Measurements from ENCODE around the gene EIF4EBP3.
A peak's percentile ranks its signal among the peaks of the same experiment; 100 is the strongest.

Gene EIF4EBP3

DNA sequence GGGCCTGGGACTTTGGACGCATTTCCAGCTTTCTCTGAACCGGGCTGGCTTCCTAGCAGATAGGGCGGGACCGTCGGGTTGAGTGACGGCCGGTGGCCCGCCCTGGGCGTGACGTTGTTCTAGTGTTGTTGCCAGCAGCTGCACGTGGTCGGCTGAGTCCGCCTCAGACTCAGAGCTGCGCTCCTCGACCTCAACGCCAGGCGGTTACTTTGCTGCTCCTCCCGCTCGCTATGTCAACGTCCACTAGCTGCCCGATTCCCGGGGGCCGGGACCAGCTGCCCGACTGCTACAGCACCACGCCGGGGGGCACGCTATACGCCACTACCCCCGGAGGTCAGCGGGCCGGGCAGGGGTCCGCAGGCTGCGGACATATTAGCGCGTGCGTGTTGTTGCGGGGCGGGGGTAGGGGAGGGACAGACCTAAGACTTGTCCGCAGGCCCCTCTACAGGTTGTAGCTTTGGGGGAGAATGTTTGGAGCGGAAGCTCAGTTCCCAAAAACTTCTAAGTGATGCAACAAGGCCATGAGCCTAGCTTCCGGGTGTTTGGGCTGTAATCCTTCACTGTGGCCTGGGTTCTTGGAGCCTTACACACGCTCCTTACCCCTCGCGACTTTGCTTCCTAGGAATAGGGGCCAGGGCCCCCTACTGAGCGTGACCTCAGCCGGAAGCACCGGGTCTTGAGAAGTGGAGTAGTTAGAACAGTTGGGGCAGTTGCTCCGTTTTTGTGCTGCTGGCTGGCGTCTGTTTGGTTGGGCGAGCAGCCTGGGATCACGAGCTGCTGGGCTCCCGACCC lies at the start of gene EIF4EBP3:
Gene EIF4EBP3, plus strand, starts transcription at position 155 of the 792 bp plus-strand sequence. Its CDS starts 76 bp downstream, at position 231.
- DNase-seq, result peak; percentile 89

DNA sequence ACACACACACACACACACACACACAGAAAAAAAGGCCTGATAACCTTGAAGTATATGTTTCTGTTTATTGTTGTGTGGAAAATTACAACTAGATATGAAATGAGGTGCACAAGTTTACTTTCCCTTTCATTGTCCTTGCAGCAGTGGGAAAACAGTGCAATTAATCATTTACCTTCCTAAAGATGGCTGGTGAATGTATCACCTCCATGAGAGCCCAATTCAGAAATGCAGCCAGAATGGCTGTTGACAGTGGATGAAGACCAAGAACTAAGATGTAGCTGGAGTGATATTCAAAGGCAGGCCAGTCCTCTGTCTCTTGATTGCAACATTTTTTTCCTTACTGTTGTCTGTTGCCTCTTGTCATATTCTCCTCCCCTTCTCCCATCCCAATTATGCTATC lies 49.6 kb upstream of the EIF4EBP3 start:
- DNase-seq, result no peak

DNA sequence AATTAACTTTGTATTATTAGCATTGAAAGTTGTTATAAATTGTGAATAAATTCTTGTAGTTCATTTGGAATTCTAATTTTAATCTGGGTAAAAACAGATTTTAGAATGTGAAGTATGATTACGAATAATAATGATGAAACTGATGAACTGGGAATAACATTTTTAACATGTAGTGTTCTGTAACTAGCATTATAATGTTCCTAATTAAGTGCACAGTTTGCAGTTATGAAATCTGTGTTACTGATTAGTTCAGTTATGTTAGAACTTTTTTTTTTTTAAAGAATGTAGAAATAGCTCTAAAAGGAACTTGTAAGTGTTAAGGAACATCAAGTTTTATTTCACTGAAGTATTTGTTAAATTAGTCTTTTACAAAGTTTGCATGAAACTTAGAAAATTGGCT lies 48.9 kb upstream of the EIF4EBP3 start:
- no peak for DNase-seq

DNA sequence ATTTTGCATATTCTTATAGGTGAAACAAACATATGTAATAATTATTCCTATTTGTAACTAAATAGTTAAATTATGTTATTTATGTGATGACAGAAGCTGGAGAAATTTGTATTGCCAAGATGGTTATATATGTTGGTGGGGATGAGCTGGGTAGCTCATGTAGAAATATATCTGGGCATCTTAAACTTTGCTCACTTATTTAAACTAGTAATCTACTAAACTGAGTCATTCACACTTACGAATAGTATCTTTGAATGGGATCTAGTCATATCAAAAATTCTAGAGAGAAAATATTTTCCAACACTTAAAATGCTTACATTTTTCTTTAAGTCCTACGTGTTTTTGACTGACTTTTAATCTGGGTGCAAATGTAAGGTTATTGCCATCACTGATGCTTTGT lies 44.6 kb upstream of the EIF4EBP3 start:
- no peak for DNase-seq

DNA sequence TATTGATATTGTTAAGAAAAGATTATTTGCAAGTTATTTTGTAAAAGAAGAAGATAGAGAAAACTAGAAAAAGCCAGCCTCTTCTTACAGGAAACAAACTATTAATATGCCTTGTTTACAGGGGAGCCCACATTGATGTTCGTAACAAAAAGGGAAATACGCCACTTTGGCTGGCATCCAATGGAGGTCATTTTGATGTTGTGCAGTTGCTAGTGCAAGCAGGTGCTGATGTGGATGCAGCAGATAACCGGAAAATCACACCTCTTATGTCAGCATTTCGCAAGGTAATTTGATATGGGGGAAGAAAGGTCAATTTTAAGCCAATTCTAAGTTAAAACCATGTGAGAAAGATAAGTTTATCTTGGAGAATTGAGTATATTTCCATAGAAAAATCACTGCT lies 37.6 kb upstream of the EIF4EBP3 start:
- no peak for DNase-seq

DNA sequence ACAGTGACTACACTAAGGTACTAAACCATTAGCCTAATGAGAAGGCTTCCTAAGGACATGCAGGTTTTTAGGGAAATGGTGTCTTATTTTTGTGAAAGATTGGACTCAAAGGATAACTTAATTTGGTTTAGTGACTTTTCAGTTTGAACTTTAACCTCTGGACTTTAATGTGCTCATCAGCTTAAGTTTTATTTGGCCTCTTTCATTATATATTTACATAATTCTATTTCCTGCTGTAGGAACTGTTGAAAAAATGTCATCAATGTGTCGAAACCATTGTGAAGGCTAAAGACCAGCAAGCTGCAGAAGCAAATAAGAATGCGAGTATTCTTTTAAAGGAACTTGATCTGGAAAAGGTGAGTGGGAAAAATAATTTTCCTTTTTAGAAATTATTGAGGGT lies 34.3 kb upstream of the EIF4EBP3 start:
- DNase-seq, result no peak

DNA sequence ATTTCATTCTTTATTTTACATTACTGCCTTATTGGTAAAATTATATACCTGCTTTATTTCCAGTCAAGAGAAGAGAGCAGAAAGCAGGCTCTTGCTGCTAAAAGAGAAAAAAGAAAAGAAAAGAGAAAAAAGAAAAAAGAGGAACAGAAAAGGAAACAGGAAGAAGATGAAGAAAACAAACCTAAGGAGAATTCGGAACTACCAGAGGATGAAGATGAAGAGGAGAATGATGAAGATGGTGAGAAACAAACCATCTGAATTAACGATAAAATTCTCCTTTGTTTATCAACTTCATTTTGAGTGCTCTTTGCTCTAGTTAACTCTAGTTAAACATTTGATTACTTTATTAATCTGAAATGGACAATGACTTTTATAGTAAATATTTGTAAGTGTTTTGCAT lies 23.5 kb upstream of the EIF4EBP3 start:
- no peak for DNase-seq

DNA sequence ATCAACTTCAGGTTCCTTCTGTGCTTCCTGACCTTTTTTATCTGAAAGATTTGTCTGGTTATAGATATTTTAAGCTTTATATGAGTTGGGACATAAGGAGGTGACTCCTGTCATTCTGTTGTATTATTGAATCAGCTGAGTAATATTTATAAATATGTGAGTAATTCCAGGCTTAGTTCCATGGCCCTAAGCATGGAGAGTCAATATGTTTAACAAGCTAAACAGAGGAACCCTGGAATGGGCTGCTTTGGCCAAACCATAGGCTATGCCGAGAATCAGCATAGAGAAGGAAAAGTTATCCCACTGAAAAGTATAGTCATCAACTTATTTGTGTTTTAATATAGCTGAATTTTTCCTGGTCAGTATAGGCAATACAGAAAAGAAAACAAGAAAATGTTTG lies 7.2 kb upstream of the EIF4EBP3 start:
- DNase-seq, result no peak

DNA sequence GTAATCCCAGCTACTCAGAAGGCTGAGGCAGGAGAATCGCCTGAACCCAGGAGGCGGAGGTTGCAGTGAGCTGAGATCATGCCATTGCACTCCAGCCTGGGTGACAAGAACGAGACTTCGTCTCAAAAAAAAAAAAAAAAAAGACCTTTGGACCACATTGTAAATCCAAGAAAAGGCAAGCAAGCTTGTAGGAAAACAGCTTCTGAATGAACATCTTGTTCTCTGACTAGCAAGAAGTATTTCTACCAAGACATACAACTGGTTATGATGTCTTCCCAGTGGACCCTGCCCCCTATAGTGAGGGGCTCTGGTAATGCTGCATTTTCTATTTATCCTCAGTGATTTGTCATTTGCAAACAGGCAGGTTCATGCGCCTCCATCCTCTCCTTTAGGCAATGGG lies 4.5 kb upstream of the EIF4EBP3 start:
- no peak for DNase-seq

DNA sequence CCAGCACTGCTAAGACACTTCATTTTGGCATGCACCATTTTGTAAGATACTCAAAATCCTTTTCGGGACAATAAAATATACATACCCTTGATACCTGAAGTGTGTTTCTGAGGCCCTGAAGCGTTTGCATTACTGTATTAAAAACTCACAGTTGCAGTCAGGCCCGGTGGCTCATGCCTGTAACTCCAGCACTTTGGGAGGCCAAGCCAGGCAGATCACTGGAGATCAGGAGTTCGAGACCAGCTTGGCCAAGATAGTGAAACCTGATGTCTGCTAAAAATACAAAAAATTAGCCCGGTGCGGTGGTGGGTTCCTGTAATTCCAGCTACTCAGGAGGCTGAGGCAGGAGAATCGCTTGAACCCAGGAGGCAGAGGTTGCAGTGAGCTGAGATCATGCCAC lies 2.5 kb upstream of the EIF4EBP3 start:
- DNase-seq, result no peak

DNA sequence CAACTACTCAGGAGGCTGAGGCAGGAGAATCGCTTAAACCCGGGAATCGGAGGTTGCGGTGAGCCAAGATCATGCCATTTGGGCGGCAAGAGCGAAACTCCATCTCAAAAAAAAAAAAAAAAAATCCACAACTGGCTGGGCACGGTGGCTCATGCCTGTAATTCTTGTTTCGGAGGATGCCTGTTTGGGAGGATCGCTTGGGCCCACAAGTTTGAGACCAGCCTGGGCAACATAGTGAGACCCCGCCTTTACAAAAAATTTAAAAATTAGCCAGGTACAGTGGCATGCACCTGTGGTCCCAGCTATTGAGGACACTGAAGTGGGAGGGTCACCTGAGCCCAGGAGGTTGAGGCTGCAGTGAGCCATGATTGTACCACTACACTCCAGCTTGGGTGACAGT lies 1.9 kb upstream of the EIF4EBP3 start:
- no peak for DNase-seq

DNA sequence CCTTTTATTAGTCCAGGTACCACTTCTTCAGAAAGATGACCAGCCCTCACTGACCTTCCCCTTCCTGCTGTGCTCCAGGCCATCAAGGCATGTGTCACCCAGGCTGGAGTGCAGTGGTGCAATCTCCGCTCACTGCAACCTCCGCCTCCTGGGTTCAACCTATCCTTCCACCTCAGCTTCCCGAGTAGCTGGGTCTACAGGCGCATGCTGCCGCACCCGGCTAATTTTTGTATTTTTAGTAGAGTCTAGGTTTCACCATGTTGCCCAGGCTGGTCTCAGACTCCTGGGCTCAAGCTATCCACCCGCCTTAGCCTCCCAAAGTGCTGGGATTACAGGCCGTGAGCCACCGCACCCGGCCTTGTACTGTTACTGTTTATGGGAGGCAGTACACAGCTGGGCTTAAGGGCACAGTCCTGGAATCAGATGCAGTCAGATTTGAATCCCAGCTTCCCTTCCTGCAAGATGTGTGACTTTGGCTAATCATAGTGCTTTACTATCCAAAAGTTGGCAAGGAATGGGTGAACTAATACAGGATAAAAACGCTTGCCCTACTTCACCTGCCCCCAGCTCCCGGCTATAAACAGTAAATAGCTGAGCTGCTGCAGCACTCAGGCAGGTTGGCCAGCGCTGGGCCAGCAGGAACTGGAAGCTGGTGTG lies 483 bp upstream of the EIF4EBP3 start:
- no peak for DNase-seq

DNA sequence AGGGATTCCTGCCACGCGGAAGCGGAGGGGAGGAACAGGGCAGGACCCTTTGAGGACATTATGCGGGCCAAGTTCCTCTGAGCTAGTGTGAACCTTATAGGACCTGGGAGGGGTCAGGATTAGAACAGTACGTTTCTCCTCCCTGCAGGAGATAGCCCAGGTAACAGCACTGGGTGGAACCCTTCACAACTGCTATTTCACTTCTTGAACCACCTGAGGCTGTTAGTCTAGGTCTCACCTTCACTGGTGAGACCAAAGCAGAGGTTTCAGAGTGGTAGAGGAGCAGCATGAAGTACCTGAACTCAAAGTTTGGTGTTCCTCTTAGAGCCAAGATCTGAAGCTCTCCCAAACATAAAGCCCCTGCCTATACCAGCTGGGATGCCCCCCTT lies 832 bp downstream of the EIF4EBP3 start:
- no peak for DNase-seq

DNA sequence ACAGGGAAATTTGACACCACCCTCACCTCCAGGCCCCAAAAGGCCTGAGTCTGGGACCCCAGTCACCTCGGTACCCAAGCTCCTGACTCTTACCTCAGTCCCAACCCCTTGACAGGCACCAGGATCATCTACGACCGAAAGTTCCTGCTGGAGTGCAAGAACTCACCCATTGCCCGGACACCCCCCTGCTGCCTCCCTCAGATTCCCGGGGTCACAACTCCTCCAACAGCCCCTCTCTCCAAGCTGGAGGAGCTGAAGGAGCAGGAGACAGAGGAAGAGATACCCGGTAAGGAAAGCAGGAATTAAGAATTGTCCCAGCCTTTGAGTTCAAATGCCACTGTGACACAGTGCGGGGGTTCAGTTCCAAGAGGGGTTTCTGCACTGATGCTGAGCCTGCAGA lies 1.3 kb downstream of the EIF4EBP3 start:
- no peak for DNase-seq

DNA sequence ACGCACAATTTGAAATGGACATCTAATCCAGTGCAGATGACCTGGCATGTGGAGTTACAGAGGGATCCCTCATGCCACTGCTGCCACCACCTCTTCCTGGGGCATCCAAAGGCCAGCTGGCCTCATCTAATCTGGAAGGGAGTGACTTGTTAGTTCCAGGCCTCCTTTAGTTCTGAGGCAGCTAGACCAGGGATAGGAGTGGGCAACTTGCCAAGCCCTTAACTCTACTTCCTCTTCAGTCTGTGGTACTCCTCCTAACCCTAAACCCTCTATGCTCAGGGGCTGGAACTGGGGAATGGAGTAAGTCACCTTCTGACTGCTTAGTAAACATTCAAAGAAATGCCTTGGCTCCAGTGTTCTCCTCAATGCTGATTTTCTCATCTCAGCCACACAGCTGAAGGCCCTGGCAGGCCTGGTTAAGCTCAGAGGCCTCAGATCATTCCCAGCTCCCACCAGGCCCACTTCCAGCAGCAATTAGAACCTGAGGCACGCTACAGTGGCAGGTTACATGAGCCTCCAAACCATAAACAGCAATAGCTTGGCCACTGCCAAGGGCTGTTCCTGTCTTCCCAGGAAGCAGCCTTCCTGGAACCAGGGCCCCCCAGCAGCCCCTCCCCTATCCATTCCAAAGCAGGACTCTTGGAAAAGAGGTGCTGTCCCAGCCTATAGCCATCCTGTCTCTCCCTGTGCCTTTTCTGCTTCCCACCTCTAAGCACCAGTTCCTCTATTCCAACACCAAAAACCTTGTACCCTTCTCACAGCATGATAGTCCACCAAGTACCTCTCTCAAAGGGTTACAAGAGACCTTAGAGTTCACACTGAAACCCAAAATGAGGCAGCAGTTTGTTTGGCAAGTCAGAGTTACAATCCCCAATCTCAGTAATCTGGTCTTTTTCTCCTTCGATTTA lies 2.0 kb downstream of the EIF4EBP3 start:
- peak; percentile 35 for DNase-seq

DNA sequence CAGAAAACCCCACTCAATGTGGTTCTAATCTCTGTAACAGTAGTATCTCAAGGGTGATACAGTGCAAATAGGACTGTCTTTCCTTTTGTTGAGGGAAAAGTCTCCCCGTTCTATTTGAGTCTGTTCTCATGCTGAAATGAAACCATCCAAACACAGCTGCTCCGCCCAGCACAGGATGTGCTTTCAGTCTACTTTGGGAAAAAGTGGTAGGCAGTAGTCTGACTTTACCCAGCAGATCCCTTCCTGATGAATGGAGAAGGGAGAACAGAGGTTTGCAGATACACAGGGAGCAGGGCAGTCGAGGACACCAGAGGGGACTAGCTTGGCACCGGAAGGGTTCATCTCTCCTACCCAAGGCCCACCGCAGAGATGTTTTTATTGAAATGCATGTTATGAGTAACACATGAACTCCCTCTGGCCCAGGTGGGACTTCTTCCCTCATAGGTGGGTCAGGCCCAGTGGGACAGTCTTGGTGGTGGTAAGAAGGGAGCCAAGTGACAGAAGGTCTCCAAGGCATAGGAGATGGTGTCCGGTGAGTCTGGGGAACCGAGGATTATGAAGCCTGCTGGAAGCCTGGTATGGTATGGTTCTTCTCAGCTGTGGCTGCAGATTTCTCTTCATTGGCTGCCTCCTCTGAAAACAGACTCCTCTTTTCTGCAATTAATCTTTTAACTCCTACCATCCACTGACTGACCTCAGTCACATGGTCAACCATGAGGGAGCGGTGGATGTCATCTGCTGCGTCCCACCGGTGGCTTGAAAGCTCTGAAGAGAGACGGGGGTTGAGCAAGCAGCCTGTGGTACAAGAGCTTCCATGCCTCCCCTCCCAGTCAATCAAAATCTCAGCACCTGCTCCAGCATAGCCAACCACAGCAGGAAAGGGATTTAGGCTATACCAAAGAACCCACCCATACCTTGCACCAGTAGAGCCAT lies 3.0 kb downstream of the EIF4EBP3 start:
- DNase-seq, result no peak

DNA sequence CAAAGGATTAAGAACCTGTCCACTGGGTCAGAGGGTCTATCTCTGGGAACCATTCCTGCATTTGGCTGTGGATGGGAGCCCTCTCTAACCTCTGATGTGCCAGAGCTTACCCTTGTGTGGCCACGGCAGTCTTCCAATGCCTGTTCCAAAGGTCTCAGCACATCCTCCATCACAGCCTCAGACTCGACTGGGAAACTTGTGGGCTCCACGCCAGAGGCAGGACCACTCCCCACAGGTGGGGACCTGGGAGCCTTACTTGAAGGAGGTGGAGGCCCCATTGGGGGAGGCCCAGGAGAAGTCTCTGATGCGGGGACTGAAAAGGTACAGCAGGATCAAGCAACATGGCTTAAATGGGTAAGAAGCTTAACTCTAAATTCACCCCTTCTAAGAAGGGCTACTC lies 4.4 kb downstream of the EIF4EBP3 start:
- DNase-seq, result no peak

DNA sequence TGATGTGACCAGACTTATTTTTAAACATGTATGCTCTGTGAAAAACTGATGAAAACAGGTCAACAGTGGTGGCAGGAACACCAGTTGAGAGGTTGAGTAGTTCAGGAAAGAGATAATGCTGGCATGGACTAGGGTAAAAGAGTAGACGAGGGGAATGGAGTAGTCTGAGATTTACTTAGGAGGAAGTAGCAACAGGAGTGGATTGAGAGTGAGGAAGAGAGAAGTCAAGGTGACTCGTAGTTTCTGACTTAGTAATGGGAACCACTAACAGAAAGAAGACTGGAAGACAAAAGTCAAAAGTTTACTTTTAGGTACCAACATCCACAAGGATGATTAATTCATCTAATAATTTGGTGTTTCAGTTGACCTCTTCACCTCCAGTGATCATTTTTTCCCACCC lies 6.2 kb downstream of the EIF4EBP3 start:
- no peak for DNase-seq

DNA sequence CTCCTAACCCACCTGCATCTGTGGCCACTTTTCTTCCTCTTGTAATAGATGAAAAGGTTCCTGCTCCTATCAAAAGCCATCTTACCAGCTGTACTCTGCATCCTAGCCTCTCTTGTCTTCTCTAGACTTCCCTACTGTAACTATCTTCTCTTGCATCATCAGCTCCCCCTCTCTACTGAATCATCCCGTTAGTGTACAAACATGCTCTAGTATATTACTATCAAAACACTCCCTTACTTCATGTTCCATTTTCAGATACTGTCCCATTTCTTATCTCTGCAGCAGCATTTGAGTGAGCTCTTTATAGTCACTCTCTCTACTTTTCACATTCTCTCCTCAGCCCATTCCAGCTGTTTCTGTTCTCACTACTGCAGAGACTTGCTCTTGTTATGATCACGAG lies 7.0 kb downstream of the EIF4EBP3 start:
- no peak for DNase-seq

DNA sequence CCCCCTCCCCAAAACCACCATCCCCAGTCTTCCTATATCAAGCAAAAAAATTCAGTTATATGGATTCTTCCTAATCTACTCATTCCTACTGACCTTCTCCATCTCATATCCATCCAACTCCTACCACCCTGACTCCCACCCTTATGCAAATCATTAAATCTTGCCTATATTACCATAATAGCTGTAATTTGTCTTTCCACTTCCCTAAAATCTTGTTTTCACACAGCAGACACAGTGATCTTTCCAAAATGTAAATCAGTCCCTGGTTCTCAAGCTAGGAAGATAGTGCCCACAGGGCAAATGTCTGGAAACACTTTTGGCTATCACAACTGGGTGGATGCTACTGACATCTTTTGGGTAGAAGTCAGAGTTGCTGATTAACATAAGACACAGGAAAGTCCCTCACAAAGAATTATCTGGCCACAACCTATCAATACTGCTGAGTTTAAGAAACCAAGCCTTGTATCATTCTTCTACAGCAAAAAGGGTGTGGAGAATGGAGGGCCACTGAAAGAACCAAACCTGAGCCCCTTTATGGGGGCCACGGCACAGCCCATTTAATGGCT lies 8.4 kb downstream of the EIF4EBP3 start:
- no peak for DNase-seq

DNA sequence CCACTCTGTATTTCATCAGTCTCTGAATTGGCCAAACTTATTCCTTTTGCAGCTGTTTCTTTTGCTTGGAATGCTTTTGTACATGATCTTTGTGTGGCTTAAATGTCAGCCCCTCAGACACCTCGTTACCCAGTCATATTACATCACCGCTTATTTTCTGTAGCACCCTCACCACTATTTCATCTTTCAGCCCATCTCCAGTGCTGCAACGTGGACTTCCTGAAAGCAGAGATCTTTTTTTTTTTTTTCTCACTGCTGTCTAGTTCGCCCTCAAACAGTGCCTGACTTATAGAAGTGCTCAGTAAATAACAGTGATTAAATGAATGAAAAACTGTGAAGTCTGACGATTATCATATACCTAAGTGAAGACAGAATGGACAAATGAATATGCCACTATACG lies 9.0 kb downstream of the EIF4EBP3 start:
- DNase-seq, result no peak

DNA sequence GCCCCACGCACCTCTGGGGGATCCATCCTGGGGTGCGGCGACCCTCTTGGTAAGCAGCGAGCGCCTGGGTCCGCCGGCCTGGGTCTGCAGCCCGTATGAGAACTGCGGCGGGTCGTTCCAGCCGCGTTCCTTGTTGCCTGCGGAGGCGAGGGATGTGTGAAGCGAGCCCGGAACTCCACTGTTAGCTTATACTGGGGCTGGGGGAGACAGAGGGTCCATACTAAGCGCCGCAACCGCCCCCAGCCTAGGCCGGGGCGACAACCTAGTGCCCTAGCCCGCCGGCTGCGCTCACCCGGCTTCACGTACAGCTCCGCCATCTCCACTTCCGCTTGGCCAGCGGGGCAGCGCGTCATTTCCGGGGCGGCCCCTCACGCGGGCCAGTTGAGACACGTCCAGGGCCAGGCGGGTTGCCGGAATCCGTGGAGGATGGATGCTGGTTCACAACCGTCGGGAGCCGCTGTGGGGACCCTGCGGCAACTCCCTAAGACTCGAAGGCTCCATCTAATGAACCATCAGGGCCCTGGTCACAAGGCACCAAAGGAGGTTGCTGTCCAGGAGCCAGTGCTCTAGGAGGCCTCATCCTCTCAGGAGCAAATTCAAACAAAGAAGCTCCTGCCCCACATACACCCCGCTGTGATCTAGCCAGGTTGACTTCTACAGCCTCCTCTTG lies 9.8 kb downstream of the EIF4EBP3 start, which contains the start of gene SRA1:
Gene SRA1, minus strand, starts transcription at position 338 of the 670 bp plus-strand sequence. Its CDS starts 21 bp downstream, at position 317.
- peak; percentile 88 for DNase-seq
